ENCODE data around the gene LIX1. TPM values are rescaled to one million over a fixed set of nuclear protein-coding genes. Genes with fewer than 3 reads are reported as not detected.

The LIX1 gene
- polyA plus RNA-seq, 2 donors = not detected

- Histone ChIP-seq H3K27me3 (ENCODE audit: control insufficient read depth in 1 of 2, insufficient read depth in 2 of 2, low read length in 2 of 2) (no peaks in the 10 kb centered on the region), H3K9me3 (ENCODE audit: control insufficient read depth in 2 of 2, insufficient read depth in 1 of 2, low read depth in 1 of 2, low read length in 1 of 2) (no peaks in the 10 kb centered on the region), H3K4me3 (ENCODE audit: low read depth in 1 of 2, low read length in 2 of 2) (no peak overlapping the region), H3K4me1 (ENCODE audit: control insufficient read depth in 2 of 2, insufficient read depth in 2 of 2, low read length in 1 of 2) (no peaks in the 10 kb centered on the region), H3K27ac (ENCODE audit: low read depth in 2 of 2, low read length in 1 of 2) (no peak overlapping the region), H3K36me3 (ENCODE audit: control insufficient read depth in 2 of 2, insufficient read depth in 2 of 2, low read length in 1 of 2) (no peaks in the 10 kb centered on the region)
- 82 to 86% methylated on average over 9 of the region's 9 CpGs for WGBS, 2 donors
Observed at GRCh38 chr5:97097326-97098230, 44.8 kb downstream of the LIX1 start.

DNA sequence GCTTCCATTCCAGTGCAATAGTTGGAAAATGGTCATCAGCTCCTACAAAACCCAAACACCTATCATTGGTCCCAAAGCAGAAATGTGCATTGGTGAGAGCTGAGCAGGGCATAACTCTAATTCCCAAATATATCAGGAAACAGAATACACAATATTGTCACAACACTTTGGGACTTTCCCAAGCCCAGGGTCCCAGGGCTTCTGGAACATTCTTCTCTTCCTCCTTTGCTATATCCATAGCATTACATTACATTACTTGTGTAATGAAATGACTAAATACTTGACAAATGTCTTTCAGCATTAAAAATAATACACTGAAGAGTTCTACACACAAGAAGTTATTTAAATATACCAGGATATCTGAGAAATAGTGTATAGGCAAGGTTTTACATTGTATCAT is 45.6 kb downstream of the LIX1 start:
- Histone ChIP-seq H3K4me1 (ENCODE audit: control insufficient read depth in 2 of 2, insufficient read depth in 2 of 2, low read length in 1 of 2) (no peaks in the 10 kb centered on the region), H3K36me3 (ENCODE audit: control insufficient read depth in 2 of 2, insufficient read depth in 2 of 2, low read length in 1 of 2) (no peaks in the 10 kb centered on the region), H3K27me3 (ENCODE audit: control insufficient read depth in 1 of 2, insufficient read depth in 2 of 2, low read length in 2 of 2) (no peaks in the 10 kb centered on the region), H3K4me3 (ENCODE audit: low read depth in 1 of 2, low read length in 2 of 2) (no peak overlapping the region), H3K27ac (ENCODE audit: low read depth in 2 of 2, low read length in 1 of 2) (no peak overlapping the region), H3K9me3 (ENCODE audit: control insufficient read depth in 2 of 2, insufficient read depth in 1 of 2, low read depth in 1 of 2, low read length in 1 of 2) (no peaks in the 10 kb centered on the region)

DNA sequence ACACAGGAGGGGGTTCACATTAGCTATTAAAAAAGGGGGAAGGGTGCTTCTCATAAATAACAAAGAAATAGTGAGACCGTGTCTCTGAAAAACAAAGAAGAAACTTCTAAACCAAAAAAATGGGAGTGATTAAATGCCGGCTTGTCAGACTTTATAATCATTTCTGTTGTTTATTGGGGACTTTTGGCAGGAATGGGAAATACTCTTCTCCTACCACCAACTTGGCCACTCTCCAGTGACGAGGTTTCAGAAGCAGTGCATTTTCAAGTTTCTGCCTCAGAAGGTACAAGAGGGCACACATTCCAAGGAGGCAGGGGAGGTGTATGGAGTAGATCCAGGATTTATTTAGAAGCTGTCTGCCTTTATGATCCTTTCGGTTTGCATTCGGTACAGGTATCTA is 46.2 kb downstream of the LIX1 start:
- no peak overlapping the region for H3K4me3 ChIP-seq (ENCODE audit: low read depth in 1 of 2, low read length in 2 of 2)
- 60 to 62% methylated on average over 5 of the region's 5 CpGs for WGBS, 2 donors
- H3K36me3 ChIP-seq (ENCODE audit: control insufficient read depth in 2 of 2, insufficient read depth in 2 of 2, low read length in 1 of 2) = no peaks in the 10 kb centered on the region
- no peaks in the 10 kb centered on the region for H3K4me1 ChIP-seq (ENCODE audit: control insufficient read depth in 2 of 2, insufficient read depth in 2 of 2, low read length in 1 of 2)
- H3K27me3 ChIP-seq (ENCODE audit: control insufficient read depth in 1 of 2, insufficient read depth in 2 of 2, low read length in 2 of 2) = no peaks in the 10 kb centered on the region
- no peaks in the 10 kb centered on the region for H3K9me3 ChIP-seq (ENCODE audit: control insufficient read depth in 2 of 2, insufficient read depth in 1 of 2, low read depth in 1 of 2, low read length in 1 of 2)
- H3K27ac ChIP-seq (ENCODE audit: low read depth in 2 of 2, low read length in 1 of 2) = no peak overlapping the region

DNA sequence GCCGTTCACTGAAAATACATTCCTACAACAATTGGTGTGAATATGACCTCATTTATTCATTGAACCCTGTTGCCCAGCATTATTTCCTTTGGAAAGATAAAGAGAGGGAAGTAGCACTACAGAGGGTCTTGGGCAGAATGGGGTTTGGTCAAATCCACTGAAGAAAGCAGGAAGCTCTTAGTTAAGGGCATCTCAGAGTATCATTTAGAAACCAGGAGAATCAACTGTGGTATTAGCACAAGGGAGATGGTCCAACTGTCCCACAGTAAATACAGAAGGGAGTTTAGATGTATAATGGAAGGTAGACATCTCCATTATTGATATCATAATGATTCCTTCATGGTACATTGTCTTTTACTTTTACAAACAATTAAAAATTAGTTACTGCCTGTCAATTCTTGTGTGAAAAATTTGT is 47.1 kb downstream of the LIX1 start:
- no peaks in the 10 kb centered on the region for H3K9me3 ChIP-seq (ENCODE audit: control insufficient read depth in 2 of 2, insufficient read depth in 1 of 2, low read depth in 1 of 2, low read length in 1 of 2)
- WGBS, 2 donors = 66 to 89% methylated on average over 1 of the region's 1 CpG
- no peaks in the 10 kb centered on the region for H3K4me1 ChIP-seq (ENCODE audit: control insufficient read depth in 2 of 2, insufficient read depth in 2 of 2, low read length in 1 of 2)
- H3K36me3 ChIP-seq (ENCODE audit: control insufficient read depth in 2 of 2, insufficient read depth in 2 of 2, low read length in 1 of 2) = no peaks in the 10 kb centered on the region
- H3K27me3 ChIP-seq (ENCODE audit: control insufficient read depth in 1 of 2, insufficient read depth in 2 of 2, low read length in 2 of 2) = no peaks in the 10 kb centered on the region
- no peak overlapping the region for H3K4me3 ChIP-seq (ENCODE audit: low read depth in 1 of 2, low read length in 2 of 2)
- no peak overlapping the region for H3K27ac ChIP-seq (ENCODE audit: low read depth in 2 of 2, low read length in 1 of 2)

GRCh38 chr5:97094579-97095317 is 47.7 kb downstream of the LIX1 start:
- Histone ChIP-seq H3K36me3 (ENCODE audit: control insufficient read depth in 2 of 2, insufficient read depth in 2 of 2, low read length in 1 of 2) (no peaks in the 10 kb centered on the region), H3K9me3 (ENCODE audit: control insufficient read depth in 2 of 2, insufficient read depth in 1 of 2, low read depth in 1 of 2, low read length in 1 of 2) (no peaks in the 10 kb centered on the region), H3K27me3 (ENCODE audit: control insufficient read depth in 1 of 2, insufficient read depth in 2 of 2, low read length in 2 of 2) (no peaks in the 10 kb centered on the region), H3K4me1 (ENCODE audit: control insufficient read depth in 2 of 2, insufficient read depth in 2 of 2, low read length in 1 of 2) (no peaks in the 10 kb centered on the region), H3K27ac (ENCODE audit: low read depth in 2 of 2, low read length in 1 of 2) (no peak overlapping the region), H3K4me3 (ENCODE audit: low read depth in 1 of 2, low read length in 2 of 2) (no peak overlapping the region)
- WGBS, 2 donors = 87 to 89% methylated on average over 8 of the region's 8 CpGs

GRCh38 chr5:97093193-97093592 is 49.2 kb downstream of the LIX1 start:
- no peaks in the 10 kb centered on the region for H3K9me3 ChIP-seq (ENCODE audit: control insufficient read depth in 2 of 2, insufficient read depth in 1 of 2, low read depth in 1 of 2, low read length in 1 of 2)
- no peak overlapping the region for H3K27ac ChIP-seq (ENCODE audit: low read depth in 2 of 2, low read length in 1 of 2)
- H3K4me3 ChIP-seq (ENCODE audit: low read depth in 1 of 2, low read length in 2 of 2) = no peak overlapping the region
- H3K27me3 ChIP-seq (ENCODE audit: control insufficient read depth in 1 of 2, insufficient read depth in 2 of 2, low read length in 2 of 2) = no peaks in the 10 kb centered on the region
- no peaks in the 10 kb centered on the region for H3K36me3 ChIP-seq (ENCODE audit: control insufficient read depth in 2 of 2, insufficient read depth in 2 of 2, low read length in 1 of 2)
- no peaks in the 10 kb centered on the region for H3K4me1 ChIP-seq (ENCODE audit: control insufficient read depth in 2 of 2, insufficient read depth in 2 of 2, low read length in 1 of 2)

DNA sequence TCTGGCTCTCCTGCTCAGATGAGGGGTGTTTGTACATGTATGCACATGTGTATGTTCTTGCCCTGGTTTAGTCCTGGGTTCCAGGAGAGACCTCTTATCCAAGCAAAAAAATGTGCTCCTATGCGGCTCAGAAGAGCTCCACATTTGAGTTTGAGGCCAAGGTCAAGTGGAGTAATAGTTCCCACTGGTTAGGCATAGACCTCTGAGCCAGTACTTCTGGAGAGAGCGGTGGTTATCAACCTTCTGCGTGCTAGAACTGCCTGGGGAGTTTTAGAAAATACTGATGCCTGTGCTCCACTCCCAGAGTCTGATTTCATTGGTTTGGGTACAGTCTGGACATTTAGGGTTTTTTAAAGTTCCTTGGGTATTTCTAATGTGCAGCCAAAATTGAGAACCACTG is 51.5 kb downstream of the LIX1 start:
- WGBS, 2 donors = 88 to 93% methylated on average over 3 of the region's 3 CpGs
- H3K27me3 ChIP-seq (ENCODE audit: control insufficient read depth in 1 of 2, insufficient read depth in 2 of 2, low read length in 2 of 2) = no peaks in the 10 kb centered on the region
- no peaks in the 10 kb centered on the region for H3K9me3 ChIP-seq (ENCODE audit: control insufficient read depth in 2 of 2, insufficient read depth in 1 of 2, low read depth in 1 of 2, low read length in 1 of 2)
- no peaks in the 10 kb centered on the region for H3K4me1 ChIP-seq (ENCODE audit: control insufficient read depth in 2 of 2, insufficient read depth in 2 of 2, low read length in 1 of 2)
- H3K4me3 ChIP-seq (ENCODE audit: low read depth in 1 of 2, low read length in 2 of 2) = no peak overlapping the region
- H3K36me3 ChIP-seq (ENCODE audit: control insufficient read depth in 2 of 2, insufficient read depth in 2 of 2, low read length in 1 of 2) = no peaks in the 10 kb centered on the region
- H3K27ac ChIP-seq (ENCODE audit: low read depth in 2 of 2, low read length in 1 of 2) = no peak overlapping the region

DNA sequence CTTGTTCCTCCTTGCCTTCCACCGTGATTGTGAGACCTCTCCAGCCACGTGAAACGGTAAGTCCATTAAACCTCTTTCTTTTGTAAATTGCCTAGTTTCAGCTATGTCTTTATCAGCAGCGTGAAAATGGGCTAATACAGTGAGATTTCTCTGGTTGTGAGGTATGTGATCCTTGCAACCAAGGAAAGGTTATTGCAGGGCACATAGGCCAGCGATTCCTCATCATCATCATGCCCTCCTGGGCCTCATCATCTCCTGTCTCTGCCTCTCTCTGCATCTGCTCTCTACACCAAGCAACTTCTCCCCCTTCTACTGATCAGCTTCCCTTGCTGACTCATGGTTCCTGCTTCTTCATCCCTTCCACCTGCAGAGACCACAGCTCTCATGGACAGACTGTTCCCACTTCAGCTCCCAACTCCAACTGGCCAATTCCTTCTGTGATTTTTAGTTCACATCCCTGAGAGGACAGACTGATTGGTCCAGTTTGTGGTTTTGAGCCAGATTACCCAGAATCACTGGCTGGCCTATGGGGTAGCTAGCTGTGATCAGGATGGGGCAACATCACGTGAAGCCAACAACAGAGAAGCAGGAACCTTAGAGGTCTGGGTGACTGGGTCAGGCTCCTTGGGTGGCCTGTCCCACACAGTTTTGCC is 53.1 kb downstream of the LIX1 start:
- Histone ChIP-seq H3K4me3 (ENCODE audit: low read depth in 1 of 2, low read length in 2 of 2) (no peak overlapping the region), H3K27ac (ENCODE audit: low read depth in 2 of 2, low read length in 1 of 2) (no peak overlapping the region), H3K27me3 (ENCODE audit: control insufficient read depth in 1 of 2, insufficient read depth in 2 of 2, low read length in 2 of 2) (no peaks in the 10 kb centered on the region), H3K36me3 (ENCODE audit: control insufficient read depth in 2 of 2, insufficient read depth in 2 of 2, low read length in 1 of 2) (no peaks in the 10 kb centered on the region), H3K9me3 (ENCODE audit: control insufficient read depth in 2 of 2, insufficient read depth in 1 of 2, low read depth in 1 of 2, low read length in 1 of 2) (peaks cover 0 to 3% of the 10 kb centered on the region in 2 donors), H3K4me1 (ENCODE audit: control insufficient read depth in 2 of 2, insufficient read depth in 2 of 2, low read length in 1 of 2) (no peaks in the 10 kb centered on the region)
- WGBS, 2 donors = 90 to 92% methylated on average over 6 of the region's 6 CpGs

- no peak overlapping the region for H3K27ac ChIP-seq (ENCODE audit: low read depth in 2 of 2, low read length in 1 of 2)
- no peak overlapping the region for H3K4me3 ChIP-seq (ENCODE audit: low read depth in 1 of 2, low read length in 2 of 2)
- 89 to 91% methylated on average over 2 of the region's 2 CpGs for WGBS, 2 donors
- no peaks in the 10 kb centered on the region for H3K27me3 ChIP-seq (ENCODE audit: control insufficient read depth in 1 of 2, insufficient read depth in 2 of 2, low read length in 2 of 2)
- H3K9me3 ChIP-seq (ENCODE audit: control insufficient read depth in 2 of 2, insufficient read depth in 1 of 2, low read depth in 1 of 2, low read length in 1 of 2) = peaks cover 0 to 3% of the 10 kb centered on the region in 2 donors
- H3K36me3 ChIP-seq (ENCODE audit: control insufficient read depth in 2 of 2, insufficient read depth in 2 of 2, low read length in 1 of 2) = no peaks in the 10 kb centered on the region
- H3K4me1 ChIP-seq (ENCODE audit: control insufficient read depth in 2 of 2, insufficient read depth in 2 of 2, low read length in 1 of 2) = no peaks in the 10 kb centered on the region
Observed at GRCh38 chr5:97088774-97089148, 53.6 kb downstream of the LIX1 start.
